ENCODE results near the gene RGR.

The RGR gene

GRCh38 chr10:84244651-84245270, at the start of gene RGR:
Gene RGR, plus strand, starts transcription at chr10:84245053. Its CDS starts 38 bp downstream, at chr10:84245091.
- DNase-seq: no peak

- DNase-seq: no peak
Measured at GRCh38 chr10:84196083-84196482, 48.8 kb upstream of the RGR start.

GRCh38 chr10:84196941-84197340, 47.9 kb upstream of the RGR start:
- no peak for DNase-seq

GRCh38 chr10:84197643-84198042, 47.2 kb upstream of the RGR start:
- no peak for DNase-seq

- no peak for DNase-seq
Measured at GRCh38 chr10:84198206-84198915, 46.5 kb upstream of the RGR start.

- peak; percentile 79 for DNase-seq
Measured at GRCh38 chr10:84200537-84201243, 44.2 kb upstream of the RGR start.

- no peak for DNase-seq
Measured at GRCh38 chr10:84201244-84201606, 43.6 kb upstream of the RGR start.

GRCh38 chr10:84201682-84202081, 43.2 kb upstream of the RGR start:
- no peak for DNase-seq

GRCh38 chr10:84202349-84202748, 42.5 kb upstream of the RGR start:
- DNase-seq: no peak

GRCh38 chr10:84204122-84204521, 40.7 kb upstream of the RGR start:
- DNase-seq: peak; percentile 19

- no peak for DNase-seq
Measured at GRCh38 chr10:84204610-84205009, 40.2 kb upstream of the RGR start.

- peak; percentile 61 for DNase-seq
Measured at GRCh38 chr10:84205049-84205852, 39.6 kb upstream of the RGR start.

- no peak for DNase-seq
Measured at GRCh38 chr10:84205853-84206525, 38.9 kb upstream of the RGR start.

- no peak for DNase-seq
Measured at GRCh38 chr10:84208023-84208422, 36.8 kb upstream of the RGR start.

GRCh38 chr10:84211566-84211965, 33.3 kb upstream of the RGR start:
- DNase-seq: no peak

- no peak for DNase-seq
Measured at GRCh38 chr10:84212014-84212413, 32.8 kb upstream of the RGR start.

GRCh38 chr10:84213076-84213475, 31.8 kb upstream of the RGR start:
- DNase-seq: no peak

GRCh38 chr10:84214046-84214572, 30.7 kb upstream of the RGR start:
- no peak for DNase-seq

- DNase-seq: peak; percentile 57
Measured at GRCh38 chr10:84214612-84215235, 30.1 kb upstream of the RGR start.

- no peak for DNase-seq
Measured at GRCh38 chr10:84216834-84217233, 28.0 kb upstream of the RGR start.

GRCh38 chr10:84217746-84218145, 27.1 kb upstream of the RGR start:
- DNase-seq: no peak

- no peak for DNase-seq
Measured at GRCh38 chr10:84221916-84222315, 22.9 kb upstream of the RGR start.
